Fibroblast of lung (primary cell): Measurements from ENCODE around the gene ATP2A1. TPM values are rescaled to one million over a fixed set of nuclear protein-coding genes. Genes with fewer than 3 reads are reported as not detected.
"Not testable (repeated sequence)": the region's sequence is repeated elsewhere in the genome, so short reads cannot be mapped to it uniquely, and the experiment has no call there.

Experiments used
- DNase-seq, 2 donors: peaks; one replicate each; pipeline versions ENCODE4 v3.0.0 to v3.0.0-alpha.2; 2010; ENCODE audit warnings: low read depth in 2 of 2
- H2AFZ ChIP-seq: 2 replicates; pipeline ENCODE4 v1.5.1; 2012; ENCODE audit warnings: low read length, control low read depth, inconsistent platforms
- H3K27ac ChIP-seq: 2 replicates; pipeline ENCODE4 v1.5.1; 2011; ENCODE audit warnings: low read length, control low read depth; ENCODE audit not compliant: insufficient read depth
- H3K27me3 ChIP-seq: 2 replicates; pipeline ENCODE4 v1.5.1; 2011; ENCODE audit warnings: mild to moderate bottlenecking, low read length; ENCODE audit not compliant: control insufficient read depth, insufficient read depth
- H3K36me3 ChIP-seq: 2 replicates; pipeline ENCODE4 v1.5.1; 2011; ENCODE audit warnings: low read length; ENCODE audit not compliant: control insufficient read depth, insufficient read depth
- H3K4me1 ChIP-seq: 2 replicates; pipeline ENCODE4 v1.5.1; 2011; ENCODE audit warnings: low read length; ENCODE audit not compliant: control insufficient read depth, insufficient read depth; ENCODE audit errors: extremely low read depth
- H3K4me2 ChIP-seq: 2 replicates; pipeline ENCODE4 v1.5.1; 2011; ENCODE audit warnings: low read length, control low read depth; ENCODE audit not compliant: insufficient read depth; ENCODE audit errors: extremely low read depth
- H3K4me3 ChIP-seq, 4 experiments: fragments of 200-600 bp in 1 of 4; sonication (generic) in 1 of 4; replicated peaks in 1 of 4; 2 replicates each; pipeline ENCODE4 v1.5.1; 2011 to 2016; ENCODE audit warnings: low read length in 4 of 4, low read depth in 3 of 4, mild to moderate bottlenecking in 3 of 4, control low read depth in 2 of 4, inconsistent platforms in 1 of 4, mixed read lengths in 1 of 4; ENCODE audit not compliant: insufficient read depth in 1 of 4; ENCODE audit errors: control extremely low read depth in 1 of 4
- H3K79me2 ChIP-seq: 2 replicates; pipeline ENCODE4 v1.5.1; 2012; ENCODE audit warnings: mild to moderate bottlenecking, low read length, inconsistent platforms; ENCODE audit not compliant: control insufficient read depth, insufficient read depth
- H3K9ac ChIP-seq: 2 replicates; pipeline ENCODE4 v1.5.1; 2011; ENCODE audit warnings: mild to moderate bottlenecking, low read length, control low read depth; ENCODE audit not compliant: insufficient read depth
- H3K9me3 ChIP-seq: 2 replicates; pipeline ENCODE4 v1.5.1; 2012; ENCODE audit warnings: low read depth, low read length; ENCODE audit not compliant: control insufficient read depth, insufficient read depth
- H4K20me1 ChIP-seq: 2 replicates; pipeline ENCODE4 v1.5.1; 2011; ENCODE audit warnings: low read length; ENCODE audit not compliant: control insufficient read depth, insufficient read depth; ENCODE audit errors: extremely low read depth
- EZH2 ChIP-seq: IDR thresholded peaks from 2 replicates; pipeline ENCODE4 v1.5.1; 2012; ENCODE audit warnings: low read length, control low read depth, mild to moderate bottlenecking; ENCODE audit errors: missing control alignments
- polyA plus RNA-seq, 2 donors: library from polyadenylated mRNA; depleted of rRNA in 1 of 2; stranded (reverse) in 1 of 2; unstranded in 1 of 2; fragments of >200 nt; gene quantifications; 2 replicates each; pipeline ENCODE4 v1.2.1, GENCODE V29; 2011 to 2012; ENCODE audit warnings: missing spikeins in 1 of 2
- total RNA-seq: library from RNA; depleted of rRNA; stranded (reverse); fragments of >200 nt; gene quantifications from 2 replicates; pipeline ENCODE4 v1.2.1, GENCODE V29; 2014
- TF ChIP-seq, protein P1 (sequence below), 2 donors: IDR thresholded peaks in 1 of 2; conservative IDR thresholded peaks in 1 of 2; 1 replicate in 1 of 2; 2 replicates in 1 of 2; pipeline ENCODE4 v1.5.1; 2011 to 2012; ENCODE audit warnings: low read length in 2 of 2, control low read depth in 1 of 2, inconsistent platforms in 1 of 2, low read depth in 1 of 2, mild to moderate bottlenecking in 1 of 2

Gene ATP2A1
- total and polyA plus RNA-seq, 2 donors (not counting 1 experiment from before 2014, with no cell fraction given): 0.22 to 0.33 TPM

DNA sequence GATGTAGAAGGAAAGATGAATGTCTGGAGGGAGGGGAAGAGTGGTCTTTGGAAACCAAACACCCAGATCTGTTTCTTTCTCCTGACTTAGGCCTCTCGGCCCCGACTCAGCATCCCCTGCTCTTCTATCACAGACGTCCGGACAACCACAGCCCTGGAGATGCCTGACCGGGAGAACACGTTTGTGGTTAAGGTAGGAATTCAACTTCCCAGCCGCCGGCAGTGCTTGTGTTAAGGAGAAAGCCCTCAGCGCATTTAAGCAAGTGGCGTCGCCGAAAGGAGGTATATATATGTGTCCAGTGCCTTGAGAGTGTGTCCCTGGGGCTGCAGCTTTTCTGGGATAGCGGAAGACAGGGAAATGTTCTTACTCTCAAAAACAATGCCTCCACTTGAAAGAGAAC, 11.0 kb upstream of the ATP2A1 start:
- DNase-seq: no peak
- H3K4me3 ChIP-seq: no peak overlapping the region
- H3K36me3 ChIP-seq: peaks cover 31% of the 10 kb centered on the region
- no peak overlapping the region for H3K4me2 ChIP-seq
- no peak overlapping the region for H3K27ac ChIP-seq
- no peak overlapping the region for H3K9ac ChIP-seq
- TF ChIP-seq, protein P1, sequence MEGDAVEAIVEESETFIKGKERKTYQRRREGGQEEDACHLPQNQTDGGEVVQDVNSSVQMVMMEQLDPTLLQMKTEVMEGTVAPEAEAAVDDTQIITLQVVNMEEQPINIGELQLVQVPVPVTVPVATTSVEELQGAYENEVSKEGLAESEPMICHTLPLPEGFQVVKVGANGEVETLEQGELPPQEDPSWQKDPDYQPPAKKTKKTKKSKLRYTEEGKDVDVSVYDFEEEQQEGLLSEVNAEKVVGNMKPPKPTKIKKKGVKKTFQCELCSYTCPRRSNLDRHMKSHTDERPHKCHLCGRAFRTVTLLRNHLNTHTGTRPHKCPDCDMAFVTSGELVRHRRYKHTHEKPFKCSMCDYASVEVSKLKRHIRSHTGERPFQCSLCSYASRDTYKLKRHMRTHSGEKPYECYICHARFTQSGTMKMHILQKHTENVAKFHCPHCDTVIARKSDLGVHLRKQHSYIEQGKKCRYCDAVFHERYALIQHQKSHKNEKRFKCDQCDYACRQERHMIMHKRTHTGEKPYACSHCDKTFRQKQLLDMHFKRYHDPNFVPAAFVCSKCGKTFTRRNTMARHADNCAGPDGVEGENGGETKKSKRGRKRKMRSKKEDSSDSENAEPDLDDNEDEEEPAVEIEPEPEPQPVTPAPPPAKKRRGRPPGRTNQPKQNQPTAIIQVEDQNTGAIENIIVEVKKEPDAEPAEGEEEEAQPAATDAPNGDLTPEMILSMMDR (conservative IDR thresholded peaks at IDR 0.05 in 1 of 2, IDR thresholded peaks at IDR 0.05 in 1 of 2; ENCODE audit: low read depth in 1 of 2, low read length in 2 of 2): no peak
- TF ChIP-seq EZH2: no peak
- H3K27me3 ChIP-seq: no peaks in the 10 kb centered on the region
- H4K20me1 ChIP-seq: no peaks in the 10 kb centered on the region
- H2AFZ ChIP-seq: no peak overlapping the region
- peaks cover 32% of the 10 kb centered on the region for H3K79me2 ChIP-seq
- H3K9me3 ChIP-seq: no peaks in the 10 kb centered on the region
- peaks cover 9% of the 10 kb centered on the region for H3K4me1 ChIP-seq

DNA sequence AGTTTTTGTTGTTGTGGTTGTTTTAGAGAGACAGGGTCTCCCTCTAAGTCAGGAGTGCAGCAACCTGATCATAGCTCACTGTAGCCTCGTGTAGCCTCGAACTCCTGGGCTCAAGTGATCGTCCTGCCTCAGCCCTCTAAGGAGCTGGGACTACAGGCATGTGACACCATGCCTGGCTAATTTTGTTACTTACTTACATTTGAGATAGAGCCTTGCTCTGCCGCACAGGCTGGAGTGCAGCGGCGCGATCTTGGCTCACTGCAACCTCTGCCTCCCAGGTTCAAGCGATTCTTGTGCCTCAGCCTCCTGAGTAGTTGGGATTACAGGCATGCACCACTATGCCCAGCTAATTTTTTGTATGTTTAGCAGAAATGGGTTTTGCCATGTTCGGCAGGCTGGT, 10.6 kb upstream of the ATP2A1 start:
- H3K27ac ChIP-seq, H3K9me3 ChIP-seq, H3K4me2 ChIP-seq, H4K20me1 ChIP-seq, DNase-seq, H2AFZ ChIP-seq, H3K9ac ChIP-seq, H3K4me3 ChIP-seq, H3K4me1 ChIP-seq, H3K27me3 ChIP-seq: not testable (repeated sequence)
- peaks cover 35% of the 10 kb centered on the region for H3K36me3 ChIP-seq
- peaks cover 32% of the 10 kb centered on the region for H3K79me2 ChIP-seq

DNA sequence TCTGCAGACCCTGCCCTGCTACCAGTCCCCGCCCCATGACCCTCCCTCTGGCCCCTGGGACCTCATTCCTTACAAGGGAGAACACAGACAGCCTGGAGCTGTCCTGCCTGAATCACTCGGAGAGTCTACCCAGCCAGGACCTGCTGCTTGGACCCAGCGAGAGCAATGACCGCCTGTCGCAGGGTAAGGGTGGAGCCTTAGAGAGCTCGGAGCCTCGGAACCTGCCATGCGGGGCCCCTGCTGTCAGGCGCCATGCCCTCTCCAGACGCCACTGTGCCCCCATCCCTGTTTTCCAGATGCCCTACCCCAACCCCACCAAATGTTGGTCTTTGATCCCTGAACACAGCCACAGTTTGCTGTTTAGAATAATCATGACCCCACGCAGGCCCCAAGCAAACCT, 9.1 kb upstream of the ATP2A1 start:
- peaks cover 9% of the 10 kb centered on the region for H3K4me1 ChIP-seq
- H3K79me2 ChIP-seq: peaks cover 23% of the 10 kb centered on the region
- no peaks in the 10 kb centered on the region for H3K9me3 ChIP-seq
- H3K27ac ChIP-seq: no peak overlapping the region
- no peaks in the 10 kb centered on the region for H3K27me3 ChIP-seq
- H3K36me3 ChIP-seq: peaks cover 38% of the 10 kb centered on the region
- no peak overlapping the region for H3K4me2 ChIP-seq
- H2AFZ ChIP-seq: no peak overlapping the region
- H4K20me1 ChIP-seq: no peaks in the 10 kb centered on the region
- TF ChIP-seq, protein P1 (conservative IDR thresholded peaks at IDR 0.05 in 1 of 2, IDR thresholded peaks at IDR 0.05 in 1 of 2; ENCODE audit: low read depth in 1 of 2, low read length in 2 of 2): no peak
- TF ChIP-seq EZH2: no peak
- no peak overlapping the region for H3K9ac ChIP-seq
- no peak overlapping the region for H3K4me3 ChIP-seq
- DNase-seq: no peak
